GM23338 (cell line): ENCODE measurements around the gene OTOA. TPM values are rescaled to one million over a fixed set of nuclear protein-coding genes. Genes with fewer than 3 reads are reported as not detected.

Experiments used
- ATAC-seq: fragments of 200-7000 bp; cut with Tn5 transposase; 3 replicates; pipeline ENCODE4 v1.9.1; 2020
- DNase-seq: peaks from one replicate; pipeline ENCODE4 v3.0.0-alpha.2; 2015; ENCODE audit warnings: low spot score
- H2AFZ ChIP-seq: fragments of 200-600 bp; sonication (generic); 2 replicates; pipeline ENCODE4 v1.8.0; 2016; ENCODE audit warnings: antibody characterized with exemption, mild to moderate bottlenecking, moderate library complexity
- H3F3A ChIP-seq: fragments of 200-600 bp; sonication (generic); replicated peaks from 2 replicates; pipeline ENCODE4 v1.8.0; 2017; ENCODE audit warnings: antibody characterized with exemption, mixed run types, low read depth
- H3K27ac ChIP-seq: fragments of 200-600 bp; sonication (generic); 2 replicates; pipeline ENCODE4 v1.6.1; 2016; ENCODE audit warnings: low read depth
- H3K27me3 ChIP-seq: fragments of 200-600 bp; sonication (generic); 2 replicates; pipeline ENCODE4 v1.8.0; 2016; ENCODE audit warnings: mild to moderate bottlenecking, mixed run types, moderate library complexity; ENCODE audit not compliant: insufficient read depth
- H3K36me3 ChIP-seq: fragments of 200-600 bp; sonication (generic); 2 replicates; pipeline ENCODE4 v1.8.0; 2016; ENCODE audit warnings: mild to moderate bottlenecking; ENCODE audit not compliant: insufficient read depth
- H3K4me1 ChIP-seq: fragments of 200-600 bp; sonication (generic); 2 replicates; pipeline ENCODE4 v1.8.0; 2016; ENCODE audit warnings: mild to moderate bottlenecking, moderate library complexity; ENCODE audit not compliant: insufficient read depth
- H3K4me2 ChIP-seq: fragments of 200-600 bp; sonication (generic); 2 replicates; pipeline ENCODE4 v1.7.1; 2017; ENCODE audit warnings: mixed run types
- H3K4me3 ChIP-seq: fragments of 200-600 bp; sonication (generic); 2 replicates; pipeline ENCODE4 v1.6.1; 2016; ENCODE audit warnings: mixed run types
- H3K79me2 ChIP-seq: fragments of 200-600 bp; sonication (generic); replicated peaks from 2 replicates; pipeline ENCODE4 v1.8.0; 2017; ENCODE audit warnings: mild to moderate bottlenecking; ENCODE audit not compliant: insufficient read depth
- H3K9me2 ChIP-seq: fragments of 200-600 bp; sonication (generic); 2 replicates; pipeline ENCODE4 v1.8.0; 2017; ENCODE audit not compliant: insufficient read depth
- H4K20me1 ChIP-seq: fragments of 200-600 bp; sonication (generic); replicated peaks from 2 replicates; pipeline ENCODE4 v1.8.0; 2017; ENCODE audit warnings: mild to moderate bottlenecking; ENCODE audit not compliant: insufficient read depth
- H3K27ac Mint-ChIP-seq: 2 replicates; pipeline ENCODE4 v1.8.0; 2020; ENCODE audit warnings: inconsistent platforms, mild to moderate bottlenecking, moderate library complexity, mixed read lengths
- H3K27me3 Mint-ChIP-seq: 3 replicates; pipeline ENCODE4 v1.8.0; 2022; ENCODE audit warnings: low read depth, mild to moderate bottlenecking, moderate library complexity, mixed read lengths, inconsistent platforms; ENCODE audit not compliant: insufficient read depth, poor library complexity
- H3K36me3 Mint-ChIP-seq: 3 replicates; pipeline ENCODE4 v1.8.0; 2021; ENCODE audit warnings: low read depth, mild to moderate bottlenecking, inconsistent platforms, moderate library complexity, mixed read lengths
- H3K4me1 Mint-ChIP-seq: 3 replicates; pipeline ENCODE4 v1.8.0; 2020; ENCODE audit warnings: mild to moderate bottlenecking, inconsistent platforms, mixed read lengths
- H3K4me3 Mint-ChIP-seq: 3 replicates; pipeline ENCODE4 v1.8.0; 2021; ENCODE audit warnings: moderate library complexity, mild to moderate bottlenecking, inconsistent platforms, mixed read lengths
- H3K9me3 Mint-ChIP-seq: 3 replicates; pipeline ENCODE4 v1.8.0; 2020; ENCODE audit warnings: moderate library complexity, mild to moderate bottlenecking, inconsistent platforms, mixed read lengths
- ETS1 ChIP-seq: IDR thresholded peaks from 2 replicates; pipeline ENCODE4 v1.6.1; 2016; ENCODE audit warnings: antibody characterized with exemption
- JUNB ChIP-seq: IDR thresholded peaks from one replicate; pipeline ENCODE4 v1.6.1; 2016; ENCODE audit warnings: antibody characterized with exemption; ENCODE audit not compliant: unreplicated experiment
- ZNF462 ChIP-seq: fragments of 250-450 bp; sonication (Bioruptor Pico); IDR thresholded peaks from 2 replicates; pipeline ENCODE4 v1.5.0; 2020; ENCODE audit warnings: mild to moderate bottlenecking, moderate library complexity
- polyA plus RNA-seq: library from polyadenylated mRNA; unstranded; fragments of >200 nt; fragmentation: Nextera tagmentation; extraction: Ambion mirVana; gene quantifications from 2 replicates; pipeline ENCODE4 v1.2.1, GENCODE V29; 2016
- total RNA-seq: library from RNA; depleted of rRNA; stranded (reverse); fragments of >200 nt; shearing (Covaris generic); gene quantifications from 2 replicates; pipeline ENCODE4 v1.2.3, GENCODE V29; 2014

OTOA gene
- total and polyA plus RNA-seq, 2 experiments from 2014 or later, result 0.16 to 0.17 TPM

- no peak for TF ChIP-seq ZNF462 (CRISPR knock-in tag)
- TF ChIP-seq JUNB, result no peak
Measured at GRCh38 chr16:21694609-21695008, 30.8 kb downstream of the OTOA start (continued).

GRCh38 chr16:21697032-21697431, 33.3 kb downstream of the OTOA start:
- 0 out of 3 replicates have a peak, but pooled peaks cover under 1% of the 10 kb centered on the region for H3K9me3 Mint-ChIP-seq
- no peak overlapping the region for H3K4me2 ChIP-seq
- no peaks in the 10 kb centered on the region for H3K79me2 ChIP-seq

More at GRCh38 chr16:21697032-21697431, 33.3 kb downstream of the OTOA start:
- no peak overlapping the region for H2AFZ ChIP-seq
- H4K20me1 ChIP-seq, result no peaks in the 10 kb centered on the region
- DNase-seq, result no peak
- TF ChIP-seq ZNF462 (CRISPR knock-in tag), result no peak
- TF ChIP-seq ETS1, result no peak
- H3K36me3 Mint-ChIP-seq, result no peaks in the 10 kb centered on the region
- no peaks in the 10 kb centered on the region for H3K9me2 ChIP-seq
- no peak overlapping the region for H3K27ac Mint-ChIP-seq
- peaks cover 2% of the 10 kb centered on the region for H3K27me3 Mint-ChIP-seq
- no peak overlapping the region for H3K4me3 ChIP-seq
- H3K27ac ChIP-seq, result no peak overlapping the region
- ATAC-seq, result no peak
- no peak overlapping the region for H3K4me3 Mint-ChIP-seq
- no peaks in the 10 kb centered on the region for H3K36me3 ChIP-seq
- H3F3A ChIP-seq, result no peaks in the 10 kb centered on the region
- peaks cover 3% of the 10 kb centered on the region; the same call in 1 of the 3 replicates for H3K4me1 Mint-ChIP-seq
- no peaks in the 10 kb centered on the region for H3K27me3 ChIP-seq
- H3K4me1 ChIP-seq, result no peaks in the 10 kb centered on the region
